Measurements from ENCODE around the gene TMSB10. TPM values are rescaled to one million over a fixed set of nuclear protein-coding genes. Genes with fewer than 3 reads are reported as not detected.
"Not testable (repeated sequence)": the region's sequence is repeated elsewhere in the genome, so short reads cannot be mapped to it uniquely, and the experiment has no call there.

TMSB10 gene
- total RNA-seq, 1 donor, result 607 TPM

GRCh38 chr2:84900971-84901370 is 4.5 kb upstream of the TMSB10 start:
- no peak for DNase-seq (ENCODE audit: low read depth in 2 of 3, low spot score in 2 of 3)

GRCh38 chr2:84901593-84902120 is 3.8 kb upstream of the TMSB10 start:
- DNase-seq (ENCODE audit: low read depth in 2 of 3, low spot score in 2 of 3), result no peak

DNA sequence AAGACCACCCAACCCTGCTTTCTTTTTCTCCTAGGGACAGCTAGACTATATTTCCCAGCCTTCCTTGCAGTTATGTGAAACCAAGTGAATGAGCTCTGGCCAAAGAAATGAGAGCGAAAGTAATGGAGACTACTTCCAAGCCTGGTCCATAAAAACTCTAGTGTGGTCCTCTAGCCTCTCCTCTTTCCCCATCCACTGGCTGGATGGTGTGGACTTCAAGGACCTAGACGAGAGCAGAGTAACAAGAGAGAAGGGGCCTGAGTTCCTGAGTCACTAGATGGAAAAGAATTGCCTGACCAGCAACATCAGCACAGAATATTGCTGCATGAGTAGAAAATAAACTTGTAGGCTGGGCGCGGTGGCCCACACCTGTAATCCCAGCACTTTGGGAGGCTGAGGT is 2.9 kb upstream of the TMSB10 start:
- DNase-seq (ENCODE audit: low read depth in 2 of 3, low spot score in 2 of 3), result no peak

DNA sequence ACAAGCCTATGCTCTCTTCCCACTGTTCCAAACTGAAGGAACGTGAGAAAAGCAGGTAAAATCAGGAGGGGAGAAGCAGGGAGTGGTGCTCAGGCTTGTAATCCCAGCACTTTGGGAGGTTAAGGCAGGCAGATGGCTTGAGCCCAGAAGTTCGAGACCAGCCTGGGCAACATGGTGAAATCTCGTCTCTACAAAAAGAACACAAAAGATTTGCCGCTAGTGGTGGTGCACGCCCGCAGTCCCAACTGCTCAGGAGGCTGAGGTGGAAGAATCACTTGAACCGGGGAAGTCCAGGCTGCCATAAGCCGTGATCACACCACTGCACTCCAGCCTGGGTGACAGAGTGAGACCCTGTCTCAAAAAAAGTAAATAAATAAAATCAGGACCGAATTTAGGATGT is 1.3 kb upstream of the TMSB10 start:
- DNase-seq (ENCODE audit: low read depth in 2 of 3, low spot score in 2 of 3), result no peak

DNA sequence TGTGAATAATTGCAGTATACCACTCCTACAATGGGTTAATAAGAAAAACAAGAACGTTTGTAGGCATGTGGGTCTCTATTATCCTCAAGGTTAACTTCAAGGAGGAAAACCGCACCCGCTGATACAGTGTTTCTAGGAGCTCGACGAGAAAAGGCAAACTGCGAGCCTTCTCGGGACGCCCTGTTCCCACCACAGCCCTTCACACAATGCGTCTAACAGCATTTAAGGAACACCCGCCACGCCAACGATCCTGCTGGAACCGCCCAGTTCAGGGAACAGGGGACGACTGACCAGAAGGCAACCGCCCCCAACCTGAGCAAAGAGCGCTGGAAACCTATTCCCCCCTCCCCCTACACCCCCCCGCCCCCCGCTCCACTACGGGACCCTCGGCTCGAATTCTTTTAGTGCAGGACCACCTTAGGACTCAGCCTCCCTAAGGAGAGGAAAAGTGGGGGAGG is 710 bp upstream of the TMSB10 start:
- no peak for DNase-seq (ENCODE audit: low read depth in 2 of 3, low spot score in 2 of 3)

DNA sequence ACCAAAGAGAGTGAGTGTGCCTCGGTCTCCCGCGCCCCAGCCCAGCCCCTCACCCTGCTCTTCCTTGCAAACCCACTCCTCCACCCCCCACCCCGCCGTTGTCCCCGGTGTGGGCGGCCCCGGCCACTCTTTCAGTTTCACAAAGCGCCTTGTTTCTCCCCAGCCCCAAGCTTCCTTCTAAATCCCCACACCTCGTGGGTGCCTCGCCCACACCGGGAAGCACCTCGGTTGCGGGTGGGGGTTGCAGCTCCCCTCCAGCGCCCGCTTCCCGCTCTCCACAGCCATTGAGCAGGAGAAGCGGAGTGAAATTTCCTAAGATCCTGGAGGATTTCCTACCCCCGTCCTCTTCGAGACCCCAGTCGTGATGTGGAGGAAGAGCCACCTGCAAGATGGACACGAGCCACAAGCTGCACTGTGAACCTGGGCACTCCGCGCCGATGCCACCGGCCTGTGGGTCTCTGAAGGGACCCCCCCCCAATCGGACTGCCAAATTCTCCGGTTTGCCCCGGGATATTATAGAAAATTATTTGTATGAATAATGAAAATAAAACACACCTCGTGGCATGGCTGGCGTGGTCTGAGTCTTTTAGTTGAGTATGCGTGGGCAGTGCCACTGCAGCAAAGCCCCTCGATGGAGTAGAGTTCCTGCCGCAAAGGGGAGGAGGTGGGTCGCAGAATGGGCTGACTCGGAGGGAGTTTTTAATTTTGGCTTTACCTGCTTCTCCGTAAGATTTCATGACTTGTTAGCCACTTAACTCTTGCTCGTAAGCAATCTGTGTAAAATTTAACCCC is 848 bp downstream of the TMSB10 start:
- DNase-seq (ENCODE audit: low read depth in 2 of 3, low spot score in 2 of 3), result peak in 1 of 3 donors; percentile 21

DNA sequence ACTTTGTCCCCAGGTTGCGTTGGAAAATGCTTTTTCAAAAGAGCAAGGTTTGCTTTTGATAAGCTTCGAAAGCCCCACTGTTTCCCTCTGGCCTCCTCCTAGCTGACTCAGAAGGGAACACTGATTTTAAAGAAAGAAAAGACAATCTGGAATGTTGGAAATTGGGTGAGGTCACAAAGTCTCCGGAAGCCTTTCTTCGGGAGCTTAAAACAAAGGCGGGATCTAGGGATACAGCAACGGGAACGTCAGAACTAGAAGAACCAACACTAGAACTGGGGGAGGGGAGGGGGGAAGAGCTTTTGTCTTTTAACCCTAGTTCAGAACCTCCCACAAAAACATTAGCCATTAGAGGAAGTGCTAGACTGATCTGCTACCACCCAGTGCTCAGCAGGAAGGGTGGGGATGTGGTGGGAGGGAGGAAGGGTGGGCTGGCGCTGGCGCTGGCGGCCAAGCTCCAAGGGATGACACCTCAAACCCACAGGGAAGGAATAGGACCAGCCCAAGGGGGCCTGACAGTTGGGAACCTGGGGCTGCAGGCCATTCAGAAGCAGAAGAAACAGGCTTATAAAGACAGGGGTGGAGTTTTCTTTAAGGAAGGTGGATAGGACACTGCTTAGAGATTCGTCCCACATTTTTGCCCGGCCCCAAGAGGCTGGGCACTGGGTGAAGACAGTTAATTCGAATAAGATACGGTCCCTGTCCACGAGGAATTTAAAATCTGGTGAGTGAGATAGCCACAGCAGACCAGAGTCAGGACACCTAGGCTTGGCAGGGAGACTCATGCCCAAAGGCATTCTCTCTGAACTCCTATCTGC is 1.7 kb downstream of the TMSB10 start:
- DNase-seq (ENCODE audit: low read depth in 2 of 3, low spot score in 2 of 3), result peak in 2 of 3 donors; percentile 73 to 84

GRCh38 chr2:84908948-84909713 is 3.7 kb downstream of the TMSB10 start:
- no peak for DNase-seq (ENCODE audit: low read depth in 2 of 3, low spot score in 2 of 3)

DNA sequence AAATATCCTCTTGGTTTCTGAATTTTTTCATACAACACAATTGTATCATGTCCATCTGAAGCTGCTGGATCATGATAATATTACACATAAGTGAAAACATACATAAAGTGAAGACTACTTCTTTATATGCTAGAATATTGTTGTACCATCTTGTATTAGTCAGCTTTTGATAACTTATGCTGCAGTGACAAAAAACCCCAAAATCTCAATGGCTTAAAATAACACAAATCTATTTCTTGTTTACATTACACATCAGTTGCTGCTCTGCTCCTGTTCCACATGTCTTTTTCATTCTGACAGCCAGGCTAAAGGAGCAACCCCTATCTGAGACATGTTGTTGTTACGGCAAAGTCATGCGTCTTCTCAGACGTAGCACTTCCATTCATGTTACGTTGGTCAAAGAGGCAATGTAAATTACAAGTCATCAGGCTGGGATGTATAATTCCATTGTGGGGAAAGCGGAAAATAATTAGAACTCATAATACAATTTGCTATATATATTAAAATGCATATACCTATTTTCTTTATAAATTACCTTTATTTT is 5.8 kb downstream of the TMSB10 start:
- DNase-seq (ENCODE audit: low read depth in 2 of 3, low spot score in 2 of 3), result no peak

DNA sequence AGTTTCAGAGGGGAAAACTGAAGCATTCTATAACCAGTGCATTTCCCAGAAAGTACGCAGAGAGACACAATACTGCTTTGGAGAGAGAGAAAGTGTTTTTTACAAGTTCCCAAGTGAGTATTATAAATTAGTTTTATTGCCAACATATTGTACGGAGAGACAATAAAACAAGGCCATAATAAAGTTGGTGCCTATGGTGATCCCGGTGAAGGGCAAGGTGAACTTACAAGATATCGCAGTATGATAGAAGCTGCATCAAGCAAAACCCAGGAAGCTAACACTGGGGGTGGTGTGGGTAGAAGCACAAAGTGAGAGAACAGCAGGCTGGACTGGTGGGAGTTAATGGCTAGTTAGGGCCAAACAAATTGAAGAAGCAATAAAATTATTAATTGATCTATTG is 7.5 kb downstream of the TMSB10 start:
- no peak for DNase-seq (ENCODE audit: low read depth in 2 of 3, low spot score in 2 of 3)

GRCh38 chr2:84914334-84914733 is 8.9 kb downstream of the TMSB10 start:
- no peak for DNase-seq (ENCODE audit: low read depth in 2 of 3, low spot score in 2 of 3)

DNA sequence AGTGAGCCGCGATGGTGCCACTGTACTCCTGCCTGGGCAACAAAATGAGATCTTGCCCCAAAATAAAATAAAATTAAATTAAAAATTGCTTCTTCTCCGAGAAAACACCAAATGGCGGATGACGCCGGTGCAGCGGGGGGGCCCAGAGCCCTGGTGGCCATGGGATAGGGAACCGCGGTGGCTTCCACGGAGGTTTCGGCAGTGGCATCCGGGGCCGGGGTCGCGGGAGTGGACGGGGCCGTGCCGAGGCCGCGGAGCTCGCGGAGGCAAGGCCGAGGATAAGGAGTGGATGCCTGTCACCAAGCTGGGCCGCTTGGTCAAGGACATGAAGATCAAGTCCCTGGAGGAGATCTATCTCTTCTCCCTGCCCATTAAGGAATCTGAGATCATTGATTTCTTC is 10.2 kb downstream of the TMSB10 start:
- not testable (repeated sequence) for DNase-seq (ENCODE audit: low read depth in 2 of 3, low spot score in 2 of 3)

- not testable (repeated sequence) for DNase-seq (ENCODE audit: low read depth in 2 of 3, low spot score in 2 of 3)
Observed at GRCh38 chr2:84917821-84918220, 12.4 kb downstream of the TMSB10 start.

- no peak for DNase-seq (ENCODE audit: low read depth in 2 of 3, low spot score in 2 of 3)
Observed at GRCh38 chr2:84918430-84918829, 13.0 kb downstream of the TMSB10 start.

DNA sequence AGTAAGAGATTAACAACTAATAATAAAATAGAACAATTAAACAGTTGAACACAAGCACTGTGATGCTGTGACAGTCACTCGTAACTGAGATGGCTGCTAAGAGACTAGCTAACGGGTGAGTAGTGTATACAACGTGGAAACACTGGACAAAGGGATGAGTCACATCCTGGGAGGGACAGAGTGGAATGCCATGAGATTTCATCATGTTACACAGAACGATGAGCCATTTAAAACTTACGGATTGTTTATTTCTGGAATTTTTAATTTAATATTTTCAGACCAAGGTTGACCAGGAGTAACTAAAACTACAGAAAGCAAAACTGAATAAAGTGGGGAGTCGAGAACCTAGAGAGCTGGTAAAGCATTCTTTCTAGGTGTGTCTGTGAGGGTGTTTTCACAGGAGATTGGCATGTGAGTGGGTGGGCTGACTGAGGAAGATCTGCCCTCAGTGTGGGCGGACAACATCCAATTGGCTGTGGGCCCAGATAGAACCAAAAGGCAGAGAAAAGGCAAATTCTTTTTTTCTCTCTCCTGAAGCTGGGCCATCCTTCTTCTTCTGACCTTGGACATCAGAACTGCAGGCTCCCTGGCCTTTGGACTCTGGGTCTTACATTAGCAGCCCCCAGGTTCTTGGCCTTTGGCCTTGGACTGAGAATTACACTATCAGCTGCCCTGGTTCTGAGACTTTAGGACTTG is 14.6 kb downstream of the TMSB10 start:
- no peak for DNase-seq (ENCODE audit: low read depth in 2 of 3, low spot score in 2 of 3)

GRCh38 chr2:84923009-84923408 is 17.6 kb downstream of the TMSB10 start:
- no peak for DNase-seq (ENCODE audit: low read depth in 2 of 3, low spot score in 2 of 3)

GRCh38 chr2:84924173-84925106 is 19.0 kb downstream of the TMSB10 start:
- peak in 2 of 3 donors; percentile 66 to 87 for DNase-seq (ENCODE audit: low read depth in 2 of 3, low spot score in 2 of 3)

DNA sequence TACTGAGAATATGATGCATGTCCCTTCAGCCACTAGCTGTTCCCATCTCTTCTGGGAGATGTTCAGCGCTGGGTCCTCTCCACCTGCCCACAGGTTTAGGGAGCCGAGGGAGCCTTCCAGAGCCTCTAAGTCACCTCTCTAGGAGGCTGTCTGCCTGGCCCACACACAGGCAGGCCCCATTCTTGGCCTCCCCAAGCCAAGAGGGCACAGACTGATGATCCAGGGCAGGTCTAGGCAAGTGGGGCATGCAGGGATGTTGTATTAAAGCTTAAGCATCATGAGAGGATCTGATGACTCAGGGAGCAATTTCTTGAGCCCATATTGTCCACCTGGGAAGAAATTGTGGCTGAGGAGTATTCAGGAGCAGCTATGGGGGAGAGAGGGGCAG is 19.9 kb downstream of the TMSB10 start:
- DNase-seq (ENCODE audit: low read depth in 2 of 3, low spot score in 2 of 3), result no peak
